Measurements from ENCODE around the gene GTF2IRD1.
"Not testable (repeated sequence)": the region's sequence is repeated elsewhere in the genome, so short reads cannot be mapped to it uniquely, and the experiment has no call there.

GTF2IRD1 gene

GRCh38 chr7:74606909-74607510 is 153.3 kb downstream of the GTF2IRD1 start:
- no peak for DNase-seq

- DNase-seq = no peak
Observed at GRCh38 chr7:74612015-74612829, 158.5 kb downstream of the GTF2IRD1 start.

DNA sequence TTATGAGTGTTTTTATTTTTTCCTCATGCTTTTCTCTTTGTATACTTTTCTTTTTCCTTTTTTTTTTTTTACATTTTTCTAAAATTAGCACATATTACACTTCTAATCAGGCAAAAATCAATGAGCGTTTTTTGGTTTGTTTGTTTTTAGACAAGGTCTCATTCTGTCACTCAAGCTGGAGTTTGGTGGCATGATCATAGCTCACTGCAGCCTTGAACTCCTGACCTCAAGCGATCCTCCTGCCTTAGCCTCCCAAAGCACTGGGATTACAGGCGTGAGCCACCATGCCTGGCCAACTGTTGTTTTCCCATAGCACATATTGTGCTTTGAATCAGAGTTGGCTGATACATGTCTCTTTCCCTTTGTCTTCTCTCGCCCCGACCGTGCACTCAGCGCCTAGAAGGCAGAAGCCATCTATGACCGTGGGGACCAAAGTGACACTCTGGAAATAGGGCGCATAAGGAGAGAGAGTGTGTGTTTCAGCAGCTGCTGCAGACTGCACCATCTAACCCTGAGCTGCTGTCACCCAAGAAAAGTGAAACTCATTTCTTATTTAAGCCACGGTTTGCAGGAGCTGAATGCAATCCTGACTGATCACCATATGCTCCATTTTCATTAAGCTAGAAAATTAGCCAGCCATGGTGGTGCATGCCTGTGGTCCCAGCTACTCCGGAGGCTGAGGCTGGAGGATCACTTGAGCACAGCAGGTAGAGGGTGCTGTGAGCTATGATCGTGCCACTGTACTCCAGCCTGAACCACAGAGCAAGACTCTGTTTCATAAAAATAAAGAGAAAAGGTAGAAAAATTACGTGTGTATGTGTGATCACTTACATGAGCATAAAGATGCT is 162.5 kb downstream of the GTF2IRD1 start:
- no peak for DNase-seq

- no peak for DNase-seq
Observed at GRCh38 chr7:74617180-74617744, 163.6 kb downstream of the GTF2IRD1 start.

- no peak for DNase-seq
Observed at GRCh38 chr7:74619235-74619860, 165.6 kb downstream of the GTF2IRD1 start.

GRCh38 chr7:74622228-74622749 is 168.6 kb downstream of the GTF2IRD1 start:
- DNase-seq = no peak

GRCh38 chr7:74623135-74623534 is 169.4 kb downstream of the GTF2IRD1 start:
- DNase-seq = no peak

DNA sequence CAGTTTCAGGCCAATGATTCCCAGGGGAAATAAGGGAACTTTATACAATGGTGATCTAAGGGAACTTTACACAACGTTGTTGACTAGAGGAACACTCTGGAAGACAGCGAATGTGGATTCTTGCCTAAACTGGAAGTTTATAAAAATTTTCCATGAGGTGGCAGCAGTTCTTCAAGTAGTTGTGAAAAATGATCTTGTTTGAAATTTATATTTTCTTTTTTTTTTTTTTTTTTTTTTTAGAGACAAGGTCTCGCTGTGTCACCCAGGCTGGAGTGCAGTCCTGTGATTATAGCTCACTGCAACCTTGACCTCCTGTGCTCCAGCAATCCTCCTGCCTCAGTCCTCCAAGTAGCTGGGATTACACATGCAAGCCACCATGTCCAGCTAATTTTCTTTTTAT is 171.7 kb downstream of the GTF2IRD1 start:
- no peak for DNase-seq

GRCh38 chr7:74627661-74628411 is 174.1 kb downstream of the GTF2IRD1 start:
- DNase-seq = peak; percentile 90

DNA sequence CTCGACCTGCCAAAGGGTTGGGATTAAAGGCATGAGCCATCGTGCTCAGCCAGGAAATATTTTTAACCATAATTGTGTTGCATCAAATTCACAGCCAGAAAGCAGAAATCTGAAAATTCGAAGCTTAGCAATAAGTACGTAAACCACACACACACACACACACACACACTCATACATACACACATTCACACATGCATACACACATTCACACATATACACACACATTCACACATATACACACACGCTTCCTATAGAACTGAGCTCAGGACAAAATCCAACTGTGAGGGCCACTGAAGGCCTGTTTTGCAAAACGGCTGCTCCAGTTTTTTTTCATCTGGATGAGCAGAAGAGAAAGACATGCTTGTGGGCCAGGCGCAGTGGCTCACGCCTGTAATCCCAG is 178.8 kb downstream of the GTF2IRD1 start:
- no peak for DNase-seq

DNA sequence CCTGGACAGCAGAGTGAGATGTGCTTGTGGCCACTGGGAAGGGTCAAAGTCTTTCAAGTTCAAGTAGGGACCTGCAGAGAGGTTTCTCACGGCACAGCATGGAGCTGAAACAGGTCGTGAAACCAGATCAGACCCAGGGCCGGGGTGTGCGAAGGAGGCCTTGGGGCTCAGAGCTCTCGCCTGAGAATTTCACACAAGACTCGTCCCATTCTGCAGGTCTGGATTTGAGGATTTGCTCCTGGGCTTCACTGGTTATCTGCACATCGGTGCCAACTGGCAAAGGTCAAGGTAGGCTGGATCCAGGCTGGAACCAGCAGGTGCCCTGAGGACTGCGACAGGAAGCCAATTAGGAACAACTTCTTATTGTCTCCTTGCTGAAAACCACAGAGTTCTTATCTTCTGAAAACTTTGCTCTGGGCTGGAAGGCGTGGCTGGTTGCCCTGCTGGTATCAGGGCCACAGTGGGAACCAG is 179.8 kb downstream of the GTF2IRD1 start:
- DNase-seq = no peak

DNA sequence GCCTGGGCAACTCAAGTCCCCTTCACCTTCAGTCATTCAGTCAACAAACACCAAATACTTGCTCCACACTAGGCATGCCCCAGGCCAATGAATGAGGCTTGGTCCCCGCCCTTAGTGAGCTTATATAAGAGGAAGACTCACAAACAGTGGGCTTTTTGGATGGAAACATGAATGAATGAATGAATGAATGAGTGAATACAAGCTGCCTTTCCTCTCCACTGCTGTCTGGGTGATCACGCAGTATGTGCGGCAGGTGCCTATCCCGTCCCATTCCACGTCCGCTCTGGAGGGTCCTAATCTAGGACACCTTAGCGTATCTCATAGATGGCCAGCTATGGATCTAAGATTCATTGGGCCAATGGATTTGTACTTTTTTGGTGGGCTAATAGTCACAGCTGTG is 184.0 kb downstream of the GTF2IRD1 start:
- DNase-seq = no peak

DNA sequence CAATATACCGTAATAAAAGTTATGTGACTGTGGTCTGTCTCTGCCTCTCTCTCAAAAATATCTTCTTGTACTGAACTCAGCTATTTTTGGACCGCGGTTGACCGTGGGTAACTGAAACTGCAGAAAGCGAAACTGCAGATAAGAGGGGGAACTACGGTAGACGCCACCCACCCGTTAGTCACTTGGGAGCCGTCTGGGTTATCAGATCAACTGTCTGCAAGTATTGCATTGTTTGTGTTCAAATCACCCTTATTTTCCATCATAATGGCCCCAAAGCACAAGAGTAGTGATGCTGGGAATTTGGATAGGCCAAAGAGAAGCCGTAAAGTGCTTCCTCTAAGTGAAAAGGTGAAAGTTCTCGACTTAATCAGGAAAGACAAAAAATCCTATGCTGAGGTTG is 196.3 kb downstream of the GTF2IRD1 start:
- DNase-seq = not testable (repeated sequence)

- DNase-seq = not testable (repeated sequence)
Observed at GRCh38 chr7:74650493-74651132, 196.9 kb downstream of the GTF2IRD1 start.

- not testable (repeated sequence) for DNase-seq
Observed at GRCh38 chr7:74651133-74651504, 197.4 kb downstream of the GTF2IRD1 start.

Data from NCI-H1092 (cell line).